HAP-1 (cell line): ENCODE data around the gene BLMH.
"Not testable (repeated sequence)": the region's sequence is repeated elsewhere in the genome, so short reads cannot be mapped to it uniquely, and the experiment has no call there.

Experiments used
- DNase-seq, 2 experiments: peaks; one replicate each; pipeline ENCODE4 v3.0.0-alpha.2; 2016 to 2020; ENCODE audit warnings: low spot score in 2 of 2
- H3K27me3 ChIP-seq: fragments of 250-450 bp; sonication (Bioruptor Pico); 2 replicates; pipeline ENCODE4 v1.5.1; 2020; ENCODE audit warnings: low read depth, mild to moderate bottlenecking, moderate library complexity
- H3K36me3 ChIP-seq: fragments of 250-450 bp; sonication (Bioruptor Pico); replicated peaks from 2 replicates; pipeline ENCODE4 v1.5.1; 2020; ENCODE audit warnings: mild to moderate bottlenecking
- H3K4me1 ChIP-seq: fragments of 250-450 bp; sonication (Bioruptor Pico); 2 replicates; pipeline ENCODE4 v1.5.1; 2020; ENCODE audit warnings: mild to moderate bottlenecking
- H3K4me3 ChIP-seq: fragments of 250-450 bp; sonication (Bioruptor Pico); 2 replicates; pipeline ENCODE4 v1.5.1; 2020; ENCODE audit warnings: mild to moderate bottlenecking, moderate library complexity
- H3K9me3 ChIP-seq: fragments of 250-450 bp; sonication (Bioruptor Pico); 2 replicates; pipeline ENCODE4 v1.5.1; 2020; ENCODE audit warnings: mild to moderate bottlenecking, moderate library complexity
- in situ Hi-C: fragments of 300-500 bp; cut with MboI; formaldehyde crosslinking; loops from 3 replicates; pipeline ENCODE4 v1.14.3; 2020; ENCODE audit warnings: low sequenced_read_pairs, inconsistent platforms, mixed read lengths

BLMH gene

DNA sequence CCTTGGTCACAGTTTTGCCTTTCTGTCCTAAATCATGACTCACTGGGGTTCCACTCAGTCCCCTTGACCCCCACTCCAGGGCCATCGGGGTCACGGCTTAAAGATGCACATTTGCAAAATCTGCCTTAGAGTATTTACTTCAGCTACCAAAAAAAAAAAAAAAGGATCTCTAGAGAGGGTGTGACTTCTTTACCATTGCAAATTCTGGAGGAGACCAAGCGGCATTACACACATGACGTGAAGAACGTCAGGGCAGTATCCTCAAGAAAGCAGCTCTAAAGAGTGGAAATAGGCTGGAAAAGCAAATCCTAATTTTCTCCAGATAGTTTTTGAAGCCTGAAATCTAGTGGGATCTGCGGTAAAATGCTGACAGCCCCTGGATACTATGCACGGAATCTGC is 81.8 kb downstream of the BLMH start:
- H3K9me3 ChIP-seq: no peaks in the 10 kb centered on the region
- in situ Hi-C loops: no loop called here
- H3K4me1 ChIP-seq: no peaks in the 10 kb centered on the region
- no peak overlapping the region for H3K4me3 ChIP-seq
- no peaks in the 10 kb centered on the region for H3K27me3 ChIP-seq
- DNase-seq: no peak
- no peaks in the 10 kb centered on the region for H3K36me3 ChIP-seq

DNA sequence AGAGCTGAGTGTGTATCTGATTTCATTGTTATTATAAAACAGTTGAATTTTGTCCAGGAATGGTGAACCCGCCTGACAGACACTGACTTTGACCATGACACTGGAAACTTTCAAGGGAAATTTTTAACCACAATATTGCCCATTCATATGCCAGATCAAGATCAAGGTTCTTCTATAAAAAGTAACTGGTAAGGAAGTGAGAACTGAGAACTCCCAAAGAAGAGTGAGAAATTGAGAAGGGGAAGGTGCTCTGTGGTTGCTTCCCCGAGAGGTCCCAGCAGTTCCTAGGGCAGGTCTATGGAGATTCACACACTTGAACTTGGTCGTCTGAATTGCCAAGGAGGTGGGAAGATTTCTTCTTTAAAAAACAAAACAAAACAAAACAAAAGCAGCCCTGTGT is 83.5 kb downstream of the BLMH start:
- no peaks in the 10 kb centered on the region for H3K4me1 ChIP-seq
- in situ Hi-C loops: no loop called here
- no peak for DNase-seq

DNA sequence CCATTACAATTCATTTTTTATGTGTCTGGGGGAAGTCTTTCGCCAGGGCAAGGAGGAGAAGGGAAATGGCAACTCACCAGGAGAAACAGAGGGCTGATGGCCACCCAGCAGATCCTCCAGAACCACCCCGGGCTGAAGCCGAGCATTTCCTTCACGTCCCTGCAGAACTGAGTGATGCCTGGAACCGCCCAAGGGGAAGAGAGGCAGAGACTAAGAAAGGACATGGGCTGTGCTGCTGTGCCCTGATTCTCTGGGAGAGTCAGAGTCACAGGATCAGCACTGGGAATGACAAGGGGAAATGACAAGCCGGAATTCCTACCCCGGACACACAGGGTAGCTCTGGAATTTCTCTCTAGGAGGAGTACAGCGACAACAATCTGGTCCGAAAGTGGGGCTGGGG is 84.1 kb downstream of the BLMH start:
- Histone ChIP-seq H3K4me1 (no peaks in the 10 kb centered on the region), H3K4me3 (no peak overlapping the region), H3K9me3 (no peaks in the 10 kb centered on the region), H3K36me3 (no peaks in the 10 kb centered on the region), H3K27me3 (no peaks in the 10 kb centered on the region)
- in situ Hi-C loops: no loop called here
- no peak for DNase-seq

More for the DNA sequence above, 83.5 kb downstream of the BLMH start:
- Histone ChIP-seq H3K9me3 (no peaks in the 10 kb centered on the region), H3K27me3 (no peaks in the 10 kb centered on the region), H3K4me3 (no peak overlapping the region), H3K36me3 (no peaks in the 10 kb centered on the region)

GRCh38 chr17:30203471-30203981 is 88.2 kb downstream of the BLMH start:
- Histone ChIP-seq H3K4me3 (no peak overlapping the region), H3K36me3 (no peaks in the 10 kb centered on the region), H3K9me3 (no peaks in the 10 kb centered on the region), H3K4me1 (no peaks in the 10 kb centered on the region), H3K27me3 (no peaks in the 10 kb centered on the region)
- DNase-seq: no peak
- in situ Hi-C loops: no loop called here

DNA sequence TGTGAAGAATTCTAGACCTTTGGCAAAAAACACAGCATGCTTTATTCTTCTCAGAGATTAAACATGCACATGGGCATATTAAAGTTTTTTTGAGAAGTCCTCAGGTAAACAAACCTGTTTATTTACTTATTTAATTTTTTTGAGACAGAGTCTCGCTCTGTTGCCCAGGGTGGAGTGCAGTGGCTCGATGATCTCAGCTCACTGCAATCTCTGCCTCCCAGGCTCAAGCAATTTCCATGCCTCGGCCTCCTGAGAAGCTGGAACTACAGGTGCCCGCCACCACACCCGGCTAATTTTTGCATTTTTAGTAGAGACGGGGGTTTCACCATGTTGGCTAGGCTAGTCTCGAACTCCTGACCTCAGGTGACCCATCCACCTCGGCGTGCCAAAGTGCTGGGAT is 91.1 kb downstream of the BLMH start:
- H3K9me3 ChIP-seq, in situ Hi-C loops, H3K36me3 ChIP-seq, H3K27me3 ChIP-seq, DNase-seq, H3K4me1 ChIP-seq, H3K4me3 ChIP-seq: not testable (repeated sequence)

DNA sequence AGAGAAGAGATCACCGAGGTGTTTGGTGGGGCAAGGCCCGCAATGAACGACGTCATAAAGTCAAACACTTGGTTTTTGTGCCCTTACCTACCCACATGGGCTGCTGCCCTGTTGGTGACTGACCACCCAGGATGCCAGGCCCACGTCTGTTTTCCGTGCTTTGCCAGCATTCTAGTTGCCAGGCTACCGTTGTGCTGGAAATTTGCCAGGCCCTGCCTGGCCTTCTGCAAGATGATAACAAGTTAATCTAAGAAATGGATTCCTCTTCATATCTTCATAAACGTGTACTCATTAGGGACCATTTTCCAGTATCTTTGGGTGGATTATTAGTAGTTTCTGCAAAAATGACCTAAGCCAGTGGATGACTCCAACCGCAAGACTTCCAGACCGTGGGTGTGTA is 91.6 kb downstream of the BLMH start:
- Histone ChIP-seq H3K9me3 (no peaks in the 10 kb centered on the region), H3K27me3 (no peaks in the 10 kb centered on the region), H3K36me3 (no peaks in the 10 kb centered on the region), H3K4me1 (no peaks in the 10 kb centered on the region), H3K4me3 (no peak overlapping the region)
- DNase-seq: no peak
- in situ Hi-C loops: no loop called here

- Histone ChIP-seq H3K9me3 (no peaks in the 10 kb centered on the region), H3K36me3 (no peaks in the 10 kb centered on the region), H3K4me3 (no peak overlapping the region), H3K4me1 (no peaks in the 10 kb centered on the region), H3K27me3 (no peaks in the 10 kb centered on the region)
- no peak for DNase-seq
- in situ Hi-C loops: no loop called here
Observed at GRCh38 chr17:30199600-30199999, 92.1 kb downstream of the BLMH start.
